Parathyroid adenoma (tissue), 2 donors: ENCODE measurements around the gene TRIM17.

Source experiments
- H2AFZ ChIP-seq: fragments of 300-600 bp; sonication (generic); one replicate; pipeline ENCODE4 v1.7.0; 2017; ENCODE audit warnings: antibody characterized with exemption, mild to moderate bottlenecking
- H3K27ac ChIP-seq: fragments of 300-600 bp; sonication (generic); one replicate; pipeline ENCODE4 v1.7.0; 2017
- H3K27me3 ChIP-seq: fragments of 300-600 bp; sonication (generic); one replicate; pipeline ENCODE4 v1.7.0; 2017; ENCODE audit warnings: low read length; ENCODE audit not compliant: control insufficient read depth, insufficient read depth
- H3K36me3 ChIP-seq: fragments of 300-600 bp; sonication (generic); one replicate; pipeline ENCODE4 v1.7.0; 2017; ENCODE audit warnings: low read length; ENCODE audit not compliant: control insufficient read depth, insufficient read depth
- H3K4me1 ChIP-seq: fragments of 300-600 bp; sonication (generic); one replicate; pipeline ENCODE4 v1.7.0; 2017; ENCODE audit warnings: control low read depth
- H3K4me2 ChIP-seq: fragments of 300-600 bp; sonication (generic); one replicate; pipeline ENCODE4 v1.7.0; 2017; ENCODE audit warnings: low read length
- H3K4me3 ChIP-seq: fragments of 300-600 bp; sonication (generic); one replicate; pipeline ENCODE4 v1.7.0; 2017; ENCODE audit warnings: low read depth, low read length
- H3K79me2 ChIP-seq: fragments of 300-600 bp; sonication (generic); one replicate; pipeline ENCODE4 v1.7.0; 2017; ENCODE audit warnings: control low read depth
- H3K9ac ChIP-seq: fragments of 300-600 bp; sonication (generic); one replicate; pipeline ENCODE4 v1.7.0; 2017; ENCODE audit warnings: mild to moderate bottlenecking
- H3K9me3 ChIP-seq: fragments of 300-600 bp; sonication (generic); one replicate; pipeline ENCODE4 v1.7.0; 2017; ENCODE audit warnings: low read length; ENCODE audit not compliant: control insufficient read depth
- CTCF ChIP-seq: fragments of 300-600 bp; sonication (generic); IDR thresholded peaks from one replicate; pipeline ENCODE4 v1.7.0; 2017; ENCODE audit warnings: antibody characterized with exemption, mild to moderate bottlenecking
- donor health status: primary hyperparathyroidism.

TRIM17 gene

DNA sequence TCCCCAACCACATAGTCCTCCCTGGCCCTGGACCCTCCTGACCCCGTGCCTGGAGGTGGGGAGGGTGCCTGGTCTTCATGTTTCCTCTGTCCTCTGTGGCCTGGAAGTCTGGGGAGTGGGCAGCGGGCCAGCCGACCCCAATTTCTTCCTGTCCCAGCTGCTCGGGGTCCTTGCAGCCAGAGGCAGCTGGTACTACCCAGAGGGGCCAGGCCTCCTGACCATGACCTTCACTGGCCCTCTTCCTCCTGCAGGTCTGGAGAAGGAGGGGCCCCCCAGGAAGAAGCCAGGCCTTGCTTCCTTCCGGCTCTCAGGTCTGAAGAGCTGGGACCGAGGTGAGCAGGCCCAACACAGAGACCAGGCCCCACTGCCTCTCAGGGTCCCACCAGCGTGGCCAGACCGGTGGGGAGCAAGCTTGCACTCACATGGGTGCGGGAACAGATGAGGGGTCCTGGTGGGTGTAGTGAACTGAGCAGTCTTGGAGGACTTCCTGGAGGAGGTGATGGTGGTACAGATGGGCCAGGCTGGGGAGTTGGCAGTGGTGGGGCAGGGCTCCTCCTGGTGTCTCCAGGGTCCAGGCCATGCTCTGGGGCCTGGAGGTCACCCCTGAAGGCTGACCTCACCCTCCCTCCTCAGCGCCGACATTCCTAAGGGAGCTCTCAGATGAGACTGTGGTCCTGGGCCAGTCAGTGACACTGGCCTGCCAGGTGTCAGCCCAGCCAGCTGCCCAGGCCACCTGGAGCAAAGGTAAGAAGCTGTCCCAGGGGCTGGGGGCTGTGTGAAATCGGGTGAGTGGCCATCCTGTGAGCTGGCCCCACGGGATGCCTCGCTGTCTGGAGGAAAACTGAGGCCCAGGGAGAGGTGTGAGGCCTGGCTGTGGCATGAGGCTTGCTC lies 42.7 kb downstream of the TRIM17 start:
- TF ChIP-seq CTCF, result no peak
- H3K27ac ChIP-seq, result no peak overlapping the region
- H3K9me3 ChIP-seq, result no peaks in the 10 kb centered on the region
- H3K4me1 ChIP-seq, result peaks cover 4% of the 10 kb centered on the region
- H3K79me2 ChIP-seq, result no peaks in the 10 kb centered on the region
- H3K9ac ChIP-seq, result no peak overlapping the region
- H3K4me3 ChIP-seq, result no peak overlapping the region
- H3K36me3 ChIP-seq, result no peaks in the 10 kb centered on the region
- H3K4me2 ChIP-seq, result no peak overlapping the region
- no peaks in the 10 kb centered on the region for H3K27me3 ChIP-seq
- H2AFZ ChIP-seq, result no peak overlapping the region

GRCh38 chr1:228373004-228373680 lies 43.5 kb downstream of the TRIM17 start:
- no peaks in the 10 kb centered on the region for H3K27me3 ChIP-seq
- H3K36me3 ChIP-seq, result no peaks in the 10 kb centered on the region
- peaks cover 4% of the 10 kb centered on the region for H3K4me1 ChIP-seq
- no peak overlapping the region for H3K4me2 ChIP-seq
- H3K9me3 ChIP-seq, result no peaks in the 10 kb centered on the region
- no peaks in the 10 kb centered on the region for H3K79me2 ChIP-seq
- no peak overlapping the region for H3K9ac ChIP-seq
- H2AFZ ChIP-seq, result peak overlapping the region; percentile 19
- H3K27ac ChIP-seq, result no peak overlapping the region
- TF ChIP-seq CTCF, result no peak
- H3K4me3 ChIP-seq, result no peak overlapping the region

DNA sequence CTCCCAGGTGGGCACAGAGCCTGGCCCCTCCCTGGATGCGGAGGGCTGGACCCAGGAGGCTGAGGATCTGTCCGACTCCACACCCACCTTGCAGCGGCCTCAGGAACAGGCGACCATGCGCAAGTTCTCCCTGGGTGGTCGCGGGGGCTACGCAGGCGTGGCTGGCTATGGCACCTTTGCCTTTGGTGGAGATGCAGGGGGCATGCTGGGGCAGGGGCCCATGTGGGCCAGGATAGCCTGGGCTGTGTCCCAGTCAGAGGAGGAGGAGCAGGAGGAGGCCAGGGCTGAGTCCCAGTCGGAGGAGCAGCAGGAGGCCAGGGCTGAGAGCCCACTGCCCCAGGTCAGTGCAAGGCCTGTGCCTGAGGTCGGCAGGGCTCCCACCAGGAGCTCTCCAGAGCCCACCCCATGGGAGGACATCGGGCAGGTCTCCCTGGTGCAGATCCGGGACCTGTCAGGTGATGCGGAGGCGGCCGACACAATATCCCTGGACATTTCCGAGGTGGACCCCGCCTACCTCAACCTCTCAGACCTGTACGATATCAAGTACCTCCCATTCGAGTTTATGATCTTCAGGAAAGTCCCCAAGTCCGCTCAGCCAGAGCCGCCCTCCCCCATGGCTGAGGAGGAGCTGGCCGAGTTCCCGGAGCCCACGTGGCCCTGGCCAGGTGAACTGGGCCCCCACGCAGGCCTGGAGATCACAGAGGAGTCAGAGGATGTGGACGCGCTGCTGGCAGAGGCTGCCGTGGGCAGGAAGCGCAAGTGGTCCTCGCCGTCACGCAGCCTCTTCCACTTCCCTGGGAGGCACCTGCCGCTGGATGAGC lies 44.3 kb downstream of the TRIM17 start:
- Histone ChIP-seq H2AFZ (peak overlapping the region; percentile 19), H3K9me3 (no peaks in the 10 kb centered on the region), H3K27ac (no peak overlapping the region), H3K4me1 (peaks cover 4% of the 10 kb centered on the region), H3K9ac (no peak overlapping the region), H3K79me2 (no peaks in the 10 kb centered on the region), H3K4me2 (no peak overlapping the region), H3K4me3 (no peak overlapping the region), H3K36me3 (no peaks in the 10 kb centered on the region), H3K27me3 (no peaks in the 10 kb centered on the region)
- no peak for TF ChIP-seq CTCF

DNA sequence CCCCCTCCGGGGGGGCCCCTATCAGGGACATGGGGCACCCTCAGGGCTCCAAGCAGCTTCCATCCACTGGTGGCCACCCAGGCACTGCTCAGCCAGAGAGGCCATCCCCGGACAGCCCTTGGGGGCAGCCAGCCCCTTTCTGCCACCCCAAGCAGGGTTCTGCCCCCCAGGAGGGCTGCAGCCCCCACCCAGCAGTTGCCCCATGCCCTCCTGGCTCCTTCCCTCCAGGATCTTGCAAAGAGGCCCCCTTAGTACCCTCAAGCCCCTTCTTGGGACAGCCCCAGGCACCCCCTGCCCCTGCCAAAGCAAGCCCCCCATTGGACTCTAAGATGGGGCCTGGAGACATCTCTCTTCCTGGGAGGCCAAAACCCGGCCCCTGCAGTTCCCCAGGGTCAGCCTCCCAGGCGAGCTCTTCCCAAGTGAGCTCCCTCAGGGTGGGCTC lies 44.9 kb downstream of the TRIM17 start:
- no peak for TF ChIP-seq CTCF
- Histone ChIP-seq H3K27me3 (no peaks in the 10 kb centered on the region), H3K9ac (no peak overlapping the region), H3K36me3 (no peaks in the 10 kb centered on the region), H3K4me1 (peaks cover 4% of the 10 kb centered on the region), H3K4me3 (no peak overlapping the region), H2AFZ (no peak overlapping the region), H3K79me2 (no peaks in the 10 kb centered on the region), H3K4me2 (no peak overlapping the region), H3K27ac (no peak overlapping the region), H3K9me3 (no peaks in the 10 kb centered on the region)
